ENCODE data around the gene LHFPL2. TPM values are rescaled to one million over a fixed set of nuclear protein-coding genes. Genes with fewer than 3 reads are reported as not detected.

Gene LHFPL2
- total and polyA plus RNA-seq, 3 experiments from 2014 or later, result 0.20 to 1.2 (median 0.84) TPM

- POLR2A ChIA-PET, result no interaction called here
- Histone ChIP-seq H3K4me1 (ENCODE audit: insufficient read depth, low read length) (no peaks in the 10 kb centered on the region), H3K4me3 (ENCODE audit: low read length) (no peak overlapping the region), H3K27ac (ENCODE audit: low read depth, low read length) (no peak overlapping the region), H3K27me3 (ENCODE audit: insufficient read depth, low read length, poor library complexity, severe bottlenecking) (no peaks in the 10 kb centered on the region), H3K9me3 (ENCODE audit: low read length) (no peaks in the 10 kb centered on the region), H3K36me3 (ENCODE audit: insufficient read depth, low read length) (no peaks in the 10 kb centered on the region)
- no peak for DNase-seq
- H3K9me3 Mint-ChIP-seq, result no peaks in the 10 kb centered on the region
- H3K4me1 Mint-ChIP-seq, result no peaks in the 10 kb centered on the region
- peaks cover 2 to 23% of the 10 kb centered on the region in 2 donors for H3K27me3 Mint-ChIP-seq
- H3K36me3 Mint-ChIP-seq, result no peaks in the 10 kb centered on the region
- no peak overlapping the region for H3K4me3 Mint-ChIP-seq
- CTCF ChIA-PET, result no interaction called here
- H3K27ac Mint-ChIP-seq, result no peak overlapping the region
These were observed 12.5 kb upstream of the LHFPL2 start for GRCh38 chr5:78661044-78661443.

- Mint-ChIP-seq H3K9me3 (no peaks in the 10 kb centered on the region), H3K27me3 (peaks cover 2 to 23% of the 10 kb centered on the region in 2 donors), H3K36me3 (no peaks in the 10 kb centered on the region), H3K4me3 (no peak overlapping the region), H3K4me1 (no peaks in the 10 kb centered on the region), H3K27ac (no peak overlapping the region)
- CTCF ChIA-PET, result no interaction called here
- Histone ChIP-seq H3K27ac (ENCODE audit: low read depth, low read length) (peak overlapping the region; percentile 18), H3K9me3 (ENCODE audit: low read length) (no peaks in the 10 kb centered on the region), H3K4me1 (ENCODE audit: insufficient read depth, low read length) (no peaks in the 10 kb centered on the region), H3K36me3 (ENCODE audit: insufficient read depth, low read length) (no peaks in the 10 kb centered on the region), H3K4me3 (ENCODE audit: low read length) (no peak overlapping the region), H3K27me3 (ENCODE audit: insufficient read depth, low read length, poor library complexity, severe bottlenecking) (no peaks in the 10 kb centered on the region)
- POLR2A ChIA-PET, result no interaction called here
- no peak for DNase-seq
These were observed 11.8 kb upstream of the LHFPL2 start for GRCh38 chr5:78660401-78660800.

GRCh38 chr5:78659714-78660113 lies 11.1 kb upstream of the LHFPL2 start:
- POLR2A ChIA-PET, result no interaction called here
- no peak for DNase-seq
- Histone ChIP-seq H3K27me3 (ENCODE audit: insufficient read depth, low read length, poor library complexity, severe bottlenecking) (no peaks in the 10 kb centered on the region), H3K9me3 (ENCODE audit: low read length) (no peaks in the 10 kb centered on the region), H3K4me1 (ENCODE audit: insufficient read depth, low read length) (no peaks in the 10 kb centered on the region), H3K36me3 (ENCODE audit: insufficient read depth, low read length) (no peaks in the 10 kb centered on the region), H3K27ac (ENCODE audit: low read depth, low read length) (peak overlapping the region; percentile 18), H3K4me3 (ENCODE audit: low read length) (no peak overlapping the region)
- no peak overlapping the region for H3K4me3 Mint-ChIP-seq
- H3K4me1 Mint-ChIP-seq, result no peaks in the 10 kb centered on the region
- no peak overlapping the region for H3K27ac Mint-ChIP-seq
- CTCF ChIA-PET, result no interaction called here
- no peaks in the 10 kb centered on the region for H3K9me3 Mint-ChIP-seq
- H3K36me3 Mint-ChIP-seq, result no peaks in the 10 kb centered on the region
- H3K27me3 Mint-ChIP-seq, result peaks cover 2 to 27% of the 10 kb centered on the region in 2 donors

GRCh38 chr5:78659114-78659513 lies 10.5 kb upstream of the LHFPL2 start:
- Histone ChIP-seq H3K36me3 (ENCODE audit: insufficient read depth, low read length) (no peaks in the 10 kb centered on the region), H3K4me3 (ENCODE audit: low read length) (no peak overlapping the region), H3K27me3 (ENCODE audit: insufficient read depth, low read length, poor library complexity, severe bottlenecking) (no peaks in the 10 kb centered on the region), H3K27ac (ENCODE audit: low read depth, low read length) (no peak overlapping the region), H3K9me3 (ENCODE audit: low read length) (no peaks in the 10 kb centered on the region), H3K4me1 (ENCODE audit: insufficient read depth, low read length) (no peaks in the 10 kb centered on the region)
- Mint-ChIP-seq H3K27ac (no peak overlapping the region), H3K9me3 (no peaks in the 10 kb centered on the region), H3K27me3 (peaks cover 2 to 29% of the 10 kb centered on the region in 2 donors), H3K4me1 (no peaks in the 10 kb centered on the region), H3K36me3 (no peaks in the 10 kb centered on the region), H3K4me3 (no peak overlapping the region)
- DNase-seq, result no peak
- ChIA-PET POLR2A (no interaction called here), CTCF (no interaction called here)

- POLR2A ChIA-PET, result no interaction called here
These were observed 8.6 kb upstream of the LHFPL2 start for GRCh38 chr5:78657201-78657600.

GRCh38 chr5:78655746-78656290 lies 7.2 kb upstream of the LHFPL2 start:
- H3K4me1 Mint-ChIP-seq, result no peaks in the 10 kb centered on the region

More at GRCh38 chr5:78657201-78657600, 8.6 kb upstream of the LHFPL2 start:
- no peak for DNase-seq
- Histone ChIP-seq H3K4me3 (ENCODE audit: low read length) (no peak overlapping the region), H3K4me1 (ENCODE audit: insufficient read depth, low read length) (no peaks in the 10 kb centered on the region), H3K36me3 (ENCODE audit: insufficient read depth, low read length) (no peaks in the 10 kb centered on the region), H3K9me3 (ENCODE audit: low read length) (no peaks in the 10 kb centered on the region), H3K27ac (ENCODE audit: low read depth, low read length) (no peak overlapping the region), H3K27me3 (ENCODE audit: insufficient read depth, low read length, poor library complexity, severe bottlenecking) (no peaks in the 10 kb centered on the region)
- H3K9me3 Mint-ChIP-seq, result no peaks in the 10 kb centered on the region
- H3K4me1 Mint-ChIP-seq, result no peaks in the 10 kb centered on the region
- CTCF ChIA-PET, result no interaction called here
- no peaks in the 10 kb centered on the region for H3K36me3 Mint-ChIP-seq
- no peak overlapping the region for H3K4me3 Mint-ChIP-seq
- peaks cover 2 to 36% of the 10 kb centered on the region in 2 donors for H3K27me3 Mint-ChIP-seq
- no peak overlapping the region for H3K27ac Mint-ChIP-seq

GRCh38 chr5:78654386-78654785 lies 5.8 kb upstream of the LHFPL2 start:
- H3K27me3 ChIP-seq (ENCODE audit: insufficient read depth, low read length, poor library complexity, severe bottlenecking), result no peaks in the 10 kb centered on the region
- no peaks in the 10 kb centered on the region for H3K4me1 ChIP-seq (ENCODE audit: insufficient read depth, low read length)
- H3K36me3 ChIP-seq (ENCODE audit: insufficient read depth, low read length), result no peaks in the 10 kb centered on the region
- no peak overlapping the region for H3K4me3 ChIP-seq (ENCODE audit: low read length)
- H3K9me3 Mint-ChIP-seq, result no peaks in the 10 kb centered on the region
- no peaks in the 10 kb centered on the region for H3K36me3 Mint-ChIP-seq
- H3K27me3 Mint-ChIP-seq, result peaks cover 10 to 57% of the 10 kb centered on the region in 2 donors
- ChIA-PET CTCF (no interaction called here), POLR2A (no interaction called here)
- no peak overlapping the region for H3K27ac ChIP-seq (ENCODE audit: low read depth, low read length)
- no peaks in the 10 kb centered on the region for H3K9me3 ChIP-seq (ENCODE audit: low read length)
- no peak for DNase-seq
- no peak overlapping the region for H3K27ac Mint-ChIP-seq
- H3K4me1 Mint-ChIP-seq, result peaks cover 0 to 4% (median 3%) of the 10 kb centered on the region in 3 donors
- no peak overlapping the region for H3K4me3 Mint-ChIP-seq

More at GRCh38 chr5:78655746-78656290, 7.2 kb upstream of the LHFPL2 start:
- DNase-seq, result no peak
- Mint-ChIP-seq H3K4me3 (no peak overlapping the region), H3K9me3 (no peaks in the 10 kb centered on the region), H3K27me3 (peaks cover 0 to 44% of the 10 kb centered on the region in 2 donors), H3K36me3 (no peaks in the 10 kb centered on the region), H3K27ac (no peak overlapping the region)
- Histone ChIP-seq H3K27me3 (ENCODE audit: insufficient read depth, low read length, poor library complexity, severe bottlenecking) (no peaks in the 10 kb centered on the region), H3K4me3 (ENCODE audit: low read length) (no peak overlapping the region), H3K36me3 (ENCODE audit: insufficient read depth, low read length) (no peaks in the 10 kb centered on the region), H3K4me1 (ENCODE audit: insufficient read depth, low read length) (no peaks in the 10 kb centered on the region), H3K9me3 (ENCODE audit: low read length) (no peaks in the 10 kb centered on the region), H3K27ac (ENCODE audit: low read depth, low read length) (no peak overlapping the region)
- ChIA-PET CTCF (no interaction called here), POLR2A (no interaction called here)

GRCh38 chr5:78653681-78654366 lies 5.3 kb upstream of the LHFPL2 start:
- H3K27ac Mint-ChIP-seq, result no peak overlapping the region
- CTCF ChIA-PET, result no interaction called here
- H3K36me3 ChIP-seq (ENCODE audit: insufficient read depth, low read length), result no peaks in the 10 kb centered on the region
- POLR2A ChIA-PET, result no interaction called here
- H3K27me3 Mint-ChIP-seq, result peaks cover 10 to 55% of the 10 kb centered on the region in 2 donors
- H3K4me1 Mint-ChIP-seq, result peaks cover 0 to 4% (median 3%) of the 10 kb centered on the region in 3 donors
- no peak overlapping the region for H3K27ac ChIP-seq (ENCODE audit: low read depth, low read length)
- H3K4me3 ChIP-seq (ENCODE audit: low read length), result no peak overlapping the region
- DNase-seq, result no peak
- no peak overlapping the region for H3K4me3 Mint-ChIP-seq
- H3K4me1 ChIP-seq (ENCODE audit: insufficient read depth, low read length), result no peaks in the 10 kb centered on the region
- H3K9me3 Mint-ChIP-seq, result no peaks in the 10 kb centered on the region
- H3K27me3 ChIP-seq (ENCODE audit: insufficient read depth, low read length, poor library complexity, severe bottlenecking), result no peaks in the 10 kb centered on the region
- no peaks in the 10 kb centered on the region for H3K36me3 Mint-ChIP-seq
- no peaks in the 10 kb centered on the region for H3K9me3 ChIP-seq (ENCODE audit: low read length)
